Measurements from ENCODE around the gene NOTCH1. TPM values are rescaled to one million over a fixed set of nuclear protein-coding genes. Genes with fewer than 3 reads are reported as not detected.

Gene NOTCH1
- total and polyA plus RNA-seq, 2 of the 13 experiments (the other 11 are each of a cell fraction or from before 2014, with no cell fraction given) = 0.09 to 0.35 TPM

DNA sequence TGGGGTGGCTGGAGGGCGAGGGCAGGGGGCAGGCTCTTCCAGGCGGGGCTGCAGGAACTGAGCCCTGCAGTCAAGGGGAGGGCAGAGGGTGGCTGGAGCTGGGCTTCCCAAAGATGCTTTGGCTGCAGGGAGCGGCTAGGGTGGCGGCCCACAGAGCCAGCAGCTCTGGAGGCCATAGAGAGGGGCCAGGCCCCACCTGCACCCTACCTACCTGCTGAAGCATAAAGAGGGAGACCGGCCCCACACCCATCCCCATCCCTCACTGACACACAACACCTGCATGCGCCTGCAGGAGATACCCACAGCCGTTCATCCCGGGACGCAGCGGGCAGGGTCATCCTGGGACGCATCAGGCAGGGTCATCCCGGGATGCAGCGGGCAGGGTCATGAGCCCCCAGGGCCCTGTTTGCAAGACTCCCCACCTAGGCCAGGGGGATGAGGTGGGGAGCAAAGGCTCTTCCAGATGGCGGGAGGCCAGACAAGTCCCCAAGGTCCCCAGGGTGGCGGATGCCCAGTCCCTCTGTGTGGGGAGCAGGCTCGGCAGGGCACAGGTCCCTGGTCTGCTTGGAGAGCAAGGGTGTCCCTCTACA is 39.8 kb upstream of the NOTCH1 start:
- intact Hi-C loops (cut with micrococcal nuclease; ENCODE audit: unreplicated experiment) = no loop called here
- Histone ChIP-seq H3K4me1 (ENCODE audit: insufficient read depth, low read length) (no peaks in the 10 kb centered on the region), H3K79me2 (ENCODE audit: insufficient read depth, low read length) (no peaks in the 10 kb centered on the region), H3K36me3 (replicated peaks in 1 of 2; ENCODE audit: control insufficient read depth in 1 of 2, insufficient read depth in 2 of 2, low read length in 2 of 2) (no peaks in the 10 kb centered on the region), H3K4me3 (replicated peaks in 1 of 3; ENCODE audit: insufficient read depth in 1 of 3, low read depth in 2 of 3, low read length in 3 of 3) (no peak overlapping the region), H3K4me2 (ENCODE audit: low read depth, low read length) (no peak overlapping the region), H3K9ac (ENCODE audit: insufficient read depth, low read depth, low read length) (no peak overlapping the region), H3K27ac (ENCODE audit: extremely low read length, insufficient read depth, low read length) (no peak overlapping the region), H3K9me3 (ENCODE audit: low read length) (no peaks in the 10 kb centered on the region), H4K20me1 (ENCODE audit: insufficient read depth, low read length) (no peaks in the 10 kb centered on the region; the same call in 1 of the 2 replicates), H3K27me3 (ENCODE audit: control insufficient read depth in 1 of 2, insufficient read depth in 2 of 2, low read length in 2 of 2) (peaks cover 31 to 77% of the 10 kb centered on the region in 2 experiments; a peak in 4 of 5 replicates), H2AFZ (ENCODE audit: low read length) (no peak overlapping the region)
- ATAC-seq = no peak
- WGBS (ENCODE audit: low lambda C conversion rate) = 36% methylated on average over 4 of the region's 16 CpGs
- in situ Hi-C loops (cut with HindIII; ENCODE audit: extremely low pct_ligation_motif_present, low pct_unique_long_range_greater_than_20kb) = no loop called here
- no peak for DNase-seq (ENCODE audit: low spot score)
- BruUV-seq (replicated peaks) = no TSS peak
- CTCF ChIA-PET (ENCODE audit: low intra/inter-chr PET ratio, low total read pairs) = no interaction called here
- no peak for FAIRE-seq
- POLR2A ChIA-PET = no interaction called here
- TF ChIP-seq, protein P1, sequence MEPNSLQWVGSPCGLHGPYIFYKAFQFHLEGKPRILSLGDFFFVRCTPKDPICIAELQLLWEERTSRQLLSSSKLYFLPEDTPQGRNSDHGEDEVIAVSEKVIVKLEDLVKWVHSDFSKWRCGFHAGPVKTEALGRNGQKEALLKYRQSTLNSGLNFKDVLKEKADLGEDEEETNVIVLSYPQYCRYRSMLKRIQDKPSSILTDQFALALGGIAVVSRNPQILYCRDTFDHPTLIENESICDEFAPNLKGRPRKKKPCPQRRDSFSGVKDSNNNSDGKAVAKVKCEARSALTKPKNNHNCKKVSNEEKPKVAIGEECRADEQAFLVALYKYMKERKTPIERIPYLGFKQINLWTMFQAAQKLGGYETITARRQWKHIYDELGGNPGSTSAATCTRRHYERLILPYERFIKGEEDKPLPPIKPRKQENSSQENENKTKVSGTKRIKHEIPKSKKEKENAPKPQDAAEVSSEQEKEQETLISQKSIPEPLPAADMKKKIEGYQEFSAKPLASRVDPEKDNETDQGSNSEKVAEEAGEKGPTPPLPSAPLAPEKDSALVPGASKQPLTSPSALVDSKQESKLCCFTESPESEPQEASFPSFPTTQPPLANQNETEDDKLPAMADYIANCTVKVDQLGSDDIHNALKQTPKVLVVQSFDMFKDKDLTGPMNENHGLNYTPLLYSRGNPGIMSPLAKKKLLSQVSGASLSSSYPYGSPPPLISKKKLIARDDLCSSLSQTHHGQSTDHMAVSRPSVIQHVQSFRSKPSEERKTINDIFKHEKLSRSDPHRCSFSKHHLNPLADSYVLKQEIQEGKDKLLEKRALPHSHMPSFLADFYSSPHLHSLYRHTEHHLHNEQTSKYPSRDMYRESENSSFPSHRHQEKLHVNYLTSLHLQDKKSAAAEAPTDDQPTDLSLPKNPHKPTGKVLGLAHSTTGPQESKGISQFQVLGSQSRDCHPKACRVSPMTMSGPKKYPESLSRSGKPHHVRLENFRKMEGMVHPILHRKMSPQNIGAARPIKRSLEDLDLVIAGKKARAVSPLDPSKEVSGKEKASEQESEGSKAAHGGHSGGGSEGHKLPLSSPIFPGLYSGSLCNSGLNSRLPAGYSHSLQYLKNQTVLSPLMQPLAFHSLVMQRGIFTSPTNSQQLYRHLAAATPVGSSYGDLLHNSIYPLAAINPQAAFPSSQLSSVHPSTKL (CRISPR knock-in tag; IDR thresholded peaks at IDR 0.05) = no peak
- TF ChIP-seq SNAI1 (CRISPR knock-in tag; IDR thresholded peaks at IDR 0.05; ENCODE audit: borderline replicate concordance) = no peak
- no peak for TF ChIP-seq SIX1 (CRISPR knock-in tag; IDR thresholded peaks at IDR 0.05; ENCODE audit: borderline replicate concordance)
- TF ChIP-seq, protein P2, sequence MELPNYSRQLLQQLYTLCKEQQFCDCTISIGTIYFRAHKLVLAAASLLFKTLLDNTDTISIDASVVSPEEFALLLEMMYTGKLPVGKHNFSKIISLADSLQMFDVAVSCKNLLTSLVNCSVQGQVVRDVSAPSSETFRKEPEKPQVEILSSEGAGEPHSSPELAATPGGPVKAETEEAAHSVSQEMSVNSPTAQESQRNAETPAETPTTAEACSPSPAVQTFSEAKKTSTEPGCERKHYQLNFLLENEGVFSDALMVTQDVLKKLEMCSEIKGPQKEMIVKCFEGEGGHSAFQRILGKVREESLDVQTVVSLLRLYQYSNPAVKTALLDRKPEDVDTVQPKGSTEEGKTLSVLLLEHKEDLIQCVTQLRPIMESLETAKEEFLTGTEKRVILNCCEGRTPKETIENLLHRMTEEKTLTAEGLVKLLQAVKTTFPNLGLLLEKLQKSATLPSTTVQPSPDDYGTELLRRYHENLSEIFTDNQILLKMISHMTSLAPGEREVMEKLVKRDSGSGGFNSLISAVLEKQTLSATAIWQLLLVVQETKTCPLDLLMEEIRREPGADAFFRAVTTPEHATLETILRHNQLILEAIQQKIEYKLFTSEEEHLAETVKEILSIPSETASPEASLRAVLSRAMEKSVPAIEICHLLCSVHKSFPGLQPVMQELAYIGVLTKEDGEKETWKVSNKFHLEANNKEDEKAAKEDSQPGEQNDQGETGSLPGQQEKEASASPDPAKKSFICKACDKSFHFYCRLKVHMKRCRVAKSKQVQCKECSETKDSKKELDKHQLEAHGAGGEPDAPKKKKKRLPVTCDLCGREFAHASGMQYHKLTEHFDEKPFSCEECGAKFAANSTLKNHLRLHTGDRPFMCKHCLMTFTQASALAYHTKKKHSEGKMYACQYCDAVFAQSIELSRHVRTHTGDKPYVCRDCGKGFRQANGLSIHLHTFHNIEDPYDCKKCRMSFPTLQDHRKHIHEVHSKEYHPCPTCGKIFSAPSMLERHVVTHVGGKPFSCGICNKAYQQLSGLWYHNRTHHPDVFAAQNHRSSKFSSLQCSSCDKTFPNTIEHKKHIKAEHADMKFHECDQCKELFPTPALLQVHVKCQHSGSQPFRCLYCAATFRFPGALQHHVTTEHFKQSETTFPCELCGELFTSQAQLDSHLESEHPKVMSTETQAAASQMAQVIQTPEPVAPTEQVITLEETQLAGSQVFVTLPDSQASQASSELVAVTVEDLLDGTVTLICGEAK (IDR thresholded peaks at IDR 0.05) = no peak
- TF ChIP-seq, protein P2 (CRISPR knock-in tag; IDR thresholded peaks at IDR 0.05) = no peak
- no peak for TF ChIP-seq ZNF883 (CRISPR knock-in tag; IDR thresholded peaks at IDR 0.05; ENCODE audit: not compliant biosample characterization)
- TF ChIP-seq ZNF768 (CRISPR knock-in tag; IDR thresholded peaks at IDR 0.05) = no peak
- TF ChIP-seq ZNF292 (CRISPR knock-in tag; IDR thresholded peaks at IDR 0.05; ENCODE audit: borderline replicate concordance, low read depth) = no peak
- no peak for TF ChIP-seq ZIK1 (CRISPR knock-in tag; IDR thresholded peaks at IDR 0.05; ENCODE audit: borderline replicate concordance, low read depth)
- TF ChIP-seq EP300 (IDR thresholded peaks at IDR 0.05; ENCODE audit: low read depth in 2 of 2, low read length in 2 of 2) = no peak
- TF ChIP-seq EP300 (CRISPR knock-in tag; IDR thresholded peaks at IDR 0.05; ENCODE audit: borderline replicate concordance) = no peak
- no peak for TF ChIP-seq ZNF256 (CRISPR knock-in tag; conservative IDR thresholded peaks at IDR 0.05)
